ENCODE measurements around the gene AEN.

The AEN gene

DNA sequence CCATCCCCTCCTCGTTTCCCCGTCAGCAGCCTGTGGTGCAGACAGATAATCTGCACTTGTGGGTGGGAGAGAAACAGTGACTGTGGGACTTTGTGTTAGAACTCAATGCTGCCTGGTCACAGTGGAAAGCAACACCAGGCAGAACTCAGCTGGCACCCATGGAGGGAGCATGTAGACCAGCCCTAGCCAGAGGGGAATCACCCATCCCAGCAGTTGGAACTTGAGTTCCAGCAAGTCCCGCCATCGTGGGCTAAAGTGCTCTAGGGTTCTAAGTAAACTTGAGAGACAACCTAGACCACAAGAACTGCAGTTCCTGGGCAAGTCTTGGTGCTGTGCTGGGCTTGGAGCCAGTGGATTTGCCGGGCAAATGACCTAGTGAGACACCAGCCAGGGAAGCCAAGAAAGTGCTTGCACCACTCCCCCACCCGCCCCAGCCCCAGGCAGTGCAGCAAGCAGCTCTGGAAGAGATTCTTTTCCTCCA is 42.0 kb downstream of the AEN start:
- TF ChIP-seq, protein P1, sequence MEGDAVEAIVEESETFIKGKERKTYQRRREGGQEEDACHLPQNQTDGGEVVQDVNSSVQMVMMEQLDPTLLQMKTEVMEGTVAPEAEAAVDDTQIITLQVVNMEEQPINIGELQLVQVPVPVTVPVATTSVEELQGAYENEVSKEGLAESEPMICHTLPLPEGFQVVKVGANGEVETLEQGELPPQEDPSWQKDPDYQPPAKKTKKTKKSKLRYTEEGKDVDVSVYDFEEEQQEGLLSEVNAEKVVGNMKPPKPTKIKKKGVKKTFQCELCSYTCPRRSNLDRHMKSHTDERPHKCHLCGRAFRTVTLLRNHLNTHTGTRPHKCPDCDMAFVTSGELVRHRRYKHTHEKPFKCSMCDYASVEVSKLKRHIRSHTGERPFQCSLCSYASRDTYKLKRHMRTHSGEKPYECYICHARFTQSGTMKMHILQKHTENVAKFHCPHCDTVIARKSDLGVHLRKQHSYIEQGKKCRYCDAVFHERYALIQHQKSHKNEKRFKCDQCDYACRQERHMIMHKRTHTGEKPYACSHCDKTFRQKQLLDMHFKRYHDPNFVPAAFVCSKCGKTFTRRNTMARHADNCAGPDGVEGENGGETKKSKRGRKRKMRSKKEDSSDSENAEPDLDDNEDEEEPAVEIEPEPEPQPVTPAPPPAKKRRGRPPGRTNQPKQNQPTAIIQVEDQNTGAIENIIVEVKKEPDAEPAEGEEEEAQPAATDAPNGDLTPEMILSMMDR (IDR thresholded peaks at IDR 0.05; ENCODE audit: extremely low read depth, missing control alignments) = no peak
- DNase-seq (ENCODE audit: low spot score) = no peak

DNA sequence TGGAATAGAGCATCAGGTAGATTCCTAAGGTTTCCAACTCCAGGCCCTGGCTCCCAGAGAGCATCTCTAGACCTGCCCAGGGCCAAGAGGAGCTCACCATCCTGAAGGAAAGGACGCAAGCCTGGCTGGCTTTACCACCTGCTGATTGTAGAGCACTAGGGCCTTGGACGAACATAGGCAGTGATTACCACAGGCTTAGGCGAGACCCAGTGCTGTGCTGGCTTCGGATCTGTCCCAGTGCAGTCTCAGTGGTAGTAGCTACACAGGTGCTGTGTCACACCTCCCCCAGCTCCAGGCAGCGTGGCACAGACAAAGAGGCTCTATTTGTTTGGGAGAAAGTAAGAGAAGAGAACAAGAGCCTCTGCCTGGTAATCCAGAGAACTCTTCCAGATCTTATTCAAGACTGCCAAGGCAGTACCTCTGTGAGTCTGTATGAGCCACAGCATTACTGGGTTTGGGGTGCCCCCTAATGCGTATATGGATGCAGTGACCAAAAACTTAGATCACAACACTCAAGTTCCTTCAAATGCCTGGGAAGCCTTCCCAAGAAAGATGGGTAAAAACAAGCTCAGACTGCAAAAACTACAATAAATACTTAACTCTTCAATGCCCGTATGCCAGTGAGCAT is 43.1 kb downstream of the AEN start:
- DNase-seq (ENCODE audit: low spot score) = no peak
- TF ChIP-seq, protein P1 (IDR thresholded peaks at IDR 0.05; ENCODE audit: extremely low read depth, missing control alignments) = peak; percentile 51

DNA sequence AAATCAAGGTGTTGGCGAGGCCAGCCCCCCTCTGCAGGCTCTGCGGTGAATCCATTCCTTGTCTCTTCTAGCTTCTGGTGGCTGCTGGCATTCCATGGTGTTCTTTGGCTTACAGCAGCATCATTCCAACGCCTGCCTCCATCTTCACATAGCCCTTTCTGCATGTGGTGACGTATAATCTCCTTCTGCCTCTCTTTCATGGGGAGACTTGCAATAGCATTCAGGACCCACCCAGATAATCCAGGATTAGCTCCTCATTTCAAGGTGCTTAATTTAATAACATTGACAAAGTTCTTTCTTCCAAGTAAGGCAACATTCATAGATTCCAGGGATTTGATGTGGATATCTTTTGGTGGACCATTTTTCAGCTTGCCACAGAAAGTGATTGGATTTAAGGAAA is 53.5 kb downstream of the AEN start:
- DNase-seq (ENCODE audit: low spot score) = no peak
- TF ChIP-seq, protein P1 (IDR thresholded peaks at IDR 0.05; ENCODE audit: extremely low read depth, missing control alignments) = no peak

DNA sequence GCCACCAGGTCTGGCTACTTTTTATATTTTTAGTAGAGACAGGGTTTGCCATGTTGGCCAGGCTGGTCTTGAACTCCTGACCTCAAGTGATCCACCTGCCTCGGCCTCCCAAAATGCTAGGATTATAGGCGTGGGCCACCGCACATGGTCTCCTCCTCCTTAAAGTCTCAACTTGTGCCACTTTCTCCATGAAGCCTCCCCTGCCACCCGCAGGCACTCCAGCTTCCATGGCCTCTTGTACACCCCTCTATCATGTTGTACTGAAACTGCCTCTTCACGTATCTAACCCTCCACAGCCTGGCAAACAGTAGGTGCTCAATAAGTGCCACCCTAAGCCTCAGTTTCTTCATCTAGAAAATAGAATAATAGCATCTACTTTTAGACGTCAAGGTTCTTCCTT is 57.6 kb downstream of the AEN start:
- no peak for DNase-seq (ENCODE audit: low spot score)
- TF ChIP-seq, protein P1 (IDR thresholded peaks at IDR 0.05; ENCODE audit: extremely low read depth, missing control alignments) = no peak

DNA sequence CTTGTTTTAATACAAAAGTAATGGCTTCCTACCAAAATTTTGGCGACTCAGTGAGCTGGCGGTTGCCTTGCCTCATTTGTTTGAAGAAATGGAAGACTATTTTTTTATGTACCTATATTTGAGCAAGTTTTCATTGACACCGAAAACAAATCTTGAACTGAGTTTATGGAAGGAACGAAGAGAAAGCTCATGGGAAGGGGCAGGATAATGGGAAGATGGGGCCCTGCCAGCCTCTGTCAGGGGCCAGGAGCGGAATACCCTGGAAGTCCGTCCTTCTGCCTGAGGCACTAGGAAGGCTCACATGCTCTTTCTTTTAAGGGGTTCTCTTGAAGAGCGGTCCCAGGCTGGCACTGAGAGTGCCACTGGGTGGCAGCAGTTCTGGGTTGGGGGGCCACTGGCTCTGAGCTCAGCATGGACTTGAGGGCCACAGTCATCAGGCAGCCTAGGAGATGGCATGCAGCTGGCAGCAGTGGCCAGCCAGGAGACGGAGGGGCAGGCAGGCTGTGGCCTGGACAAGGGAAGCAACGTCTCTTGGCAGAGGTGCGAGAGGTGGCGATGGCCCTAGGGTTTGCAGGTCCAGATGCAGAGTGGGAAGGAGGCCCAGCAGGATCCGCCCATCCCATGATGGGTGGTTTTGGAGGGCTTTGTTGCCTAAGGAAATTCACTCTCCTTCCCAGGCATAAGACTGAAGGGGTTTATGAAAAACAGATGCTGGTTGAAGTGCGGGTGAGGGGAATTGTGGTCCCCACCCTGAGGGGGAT is 59.3 kb downstream of the AEN start:
- DNase-seq (ENCODE audit: low spot score) = no peak
- TF ChIP-seq, protein P1 (IDR thresholded peaks at IDR 0.05; ENCODE audit: extremely low read depth, missing control alignments) = no peak

DNA sequence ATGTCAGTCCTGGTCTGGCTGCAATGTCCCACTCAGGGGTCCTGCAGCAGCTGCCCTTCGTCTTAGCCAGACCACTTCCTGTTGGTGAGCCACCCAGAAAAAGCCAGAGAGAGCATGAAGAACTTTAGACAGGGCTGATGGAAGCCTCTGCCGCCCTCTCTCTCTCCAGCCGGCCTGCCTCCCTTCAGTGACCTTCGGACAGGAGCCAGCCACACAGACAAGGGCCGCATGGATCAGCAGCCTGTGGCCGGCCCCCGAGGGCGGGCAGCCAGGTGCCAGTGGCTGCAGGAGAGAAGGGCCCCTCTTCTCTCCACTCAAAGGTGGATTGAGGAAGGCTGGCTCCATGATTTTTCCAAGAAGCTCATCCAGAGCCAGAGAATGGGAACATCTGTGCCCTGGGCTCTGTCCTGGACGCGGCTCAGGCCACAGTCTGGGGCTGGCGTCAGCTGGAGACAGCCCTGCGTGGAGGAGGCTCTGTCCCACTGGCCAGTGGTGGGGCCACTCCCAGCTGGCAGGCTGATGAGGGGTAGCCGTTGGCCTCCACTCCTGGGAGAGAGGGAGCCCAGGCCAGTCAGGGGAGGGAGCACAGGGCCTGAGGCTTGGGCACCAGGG is 60.6 kb downstream of the AEN start:
- TF ChIP-seq, protein P1 (IDR thresholded peaks at IDR 0.05; ENCODE audit: extremely low read depth, missing control alignments) = no peak
- DNase-seq (ENCODE audit: low spot score) = no peak

Data from GM20000 (cell line).